WTC11 (cell line): ENCODE results near the gene SMC5.
"Not testable (repeated sequence)": the region's sequence is repeated elsewhere in the genome, so short reads cannot be mapped to it uniquely, and the experiment has no call there.

Experiments used
- CBFB ChIP-seq: sonication (generic); formaldehyde crosslinking; IDR thresholded peaks from 2 replicates; pipeline ENCODE4 v1.8.1; 2022; ENCODE audit warnings: mild to moderate bottlenecking, low read depth, missing genetic modification reagents
- FOXJ3 ChIP-seq: sonication (generic); formaldehyde crosslinking; IDR thresholded peaks from 2 replicates; pipeline ENCODE4 v1.9.0; 2021; ENCODE audit warnings: missing genetic modification reagents, mild to moderate bottlenecking, borderline replicate concordance
- KAT7 ChIP-seq: sonication (generic); formaldehyde crosslinking; IDR thresholded peaks from 2 replicates; pipeline ENCODE4 v1.8.1; 2023; ENCODE audit warnings: missing genetic modification reagents, mild to moderate bottlenecking, borderline replicate concordance
- TEAD1 ChIP-seq: sonication (generic); formaldehyde crosslinking; IDR thresholded peaks from 2 replicates; pipeline ENCODE4 v1.8.0; 2022; ENCODE audit warnings: mild to moderate bottlenecking, missing genetic modification reagents

DNA sequence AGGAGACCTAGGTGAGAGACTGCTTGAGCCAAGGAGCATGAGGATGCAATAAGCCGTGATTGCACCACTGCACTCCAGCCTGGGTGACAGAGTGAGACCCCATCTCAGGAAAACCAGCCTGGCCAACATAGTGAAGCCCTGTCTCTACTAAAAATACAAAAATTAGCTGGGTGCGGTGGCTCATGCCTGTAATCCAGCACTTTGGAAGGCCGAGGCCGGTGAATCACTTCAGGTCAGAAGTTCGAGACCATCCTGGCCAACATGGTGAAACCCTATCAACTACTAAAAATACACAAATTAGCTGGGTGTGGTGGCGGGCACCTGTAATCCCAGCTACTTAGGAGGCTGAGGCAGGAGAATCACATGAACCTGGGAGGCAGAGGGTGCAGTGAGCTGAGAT lies 142.5 kb downstream of the SMC5 start:
- not testable (repeated sequence) for TF ChIP-seq CBFB (CRISPR knock-in tag); FOXJ3; KAT7 (CRISPR knock-in tag); TEAD1
